GM19035 (cell line): ENCODE results near the gene MEGF10.
"Not testable (repeated sequence)": the region's sequence is repeated elsewhere in the genome, so short reads cannot be mapped to it uniquely, and the experiment has no call there.

Experiments used
- ATAC-seq: cut with Tn5 transposase; IDR thresholded peaks from one replicate; pipeline ENCODE4 v1.9.1; 2021; ENCODE audit not compliant: unreplicated experiment

Gene MEGF10

GRCh38 chr5:127290019-127290945 is at the start of gene MEGF10:
Gene MEGF10, plus strand, starts transcription at chr5:127290796. Its CDS starts 40,513 bp downstream, at chr5:127331309.
- ATAC-seq: no peak

GRCh38 chr5:127243011-127243410 is 47.6 kb upstream of the MEGF10 start:
- no peak for ATAC-seq

- no peak for ATAC-seq
These were observed 35.8 kb upstream of the MEGF10 start for GRCh38 chr5:127254729-127255284.

- no peak for ATAC-seq
These were observed 33.6 kb upstream of the MEGF10 start for GRCh38 chr5:127256886-127257597.

- ATAC-seq: no peak
These were observed 29.9 kb upstream of the MEGF10 start for GRCh38 chr5:127260686-127261085.

GRCh38 chr5:127265473-127265872 is 25.1 kb upstream of the MEGF10 start:
- not testable (repeated sequence) for ATAC-seq

- not testable (repeated sequence) for ATAC-seq
These were observed 22.3 kb upstream of the MEGF10 start for GRCh38 chr5:127268342-127268741.

- not testable (repeated sequence) for ATAC-seq
These were observed 19.9 kb upstream of the MEGF10 start for GRCh38 chr5:127270713-127271112.

GRCh38 chr5:127275641-127276193 is 14.9 kb upstream of the MEGF10 start:
- ATAC-seq: no peak

GRCh38 chr5:127280491-127281220 is 9.9 kb upstream of the MEGF10 start:
- no peak for ATAC-seq

- no peak for ATAC-seq
These were observed 9.0 kb upstream of the MEGF10 start for GRCh38 chr5:127281609-127282008.

GRCh38 chr5:127288676-127289075 is 1.9 kb upstream of the MEGF10 start:
- no peak for ATAC-seq

GRCh38 chr5:127290946-127291693 is 524 bp downstream of the MEGF10 start:
- ATAC-seq: no peak

GRCh38 chr5:127292030-127292735 is 1.6 kb downstream of the MEGF10 start:
- ATAC-seq: no peak

- ATAC-seq: no peak
These were observed 2.8 kb downstream of the MEGF10 start for GRCh38 chr5:127293373-127293772.

- no peak for ATAC-seq
These were observed 4.2 kb downstream of the MEGF10 start for GRCh38 chr5:127294829-127295228.

- ATAC-seq: no peak
These were observed 4.9 kb downstream of the MEGF10 start for GRCh38 chr5:127295454-127295853.

- ATAC-seq: no peak
These were observed 5.7 kb downstream of the MEGF10 start for GRCh38 chr5:127296321-127296720.

GRCh38 chr5:127296894-127297293 is 6.3 kb downstream of the MEGF10 start:
- not testable (repeated sequence) for ATAC-seq
